SHP77 treated with DMSO at 0.1 percent for 48 hours (cell line): Measurements from ENCODE around the gene VMP1.
"Not testable (repeated sequence)": the region's sequence is repeated elsewhere in the genome, so short reads cannot be mapped to it uniquely, and the experiment has no call there.

Experiments used
- DNase-seq: peaks from one replicate; lab custom pipeline; 2025; lab: John Stamatoyannopoulos, UW

VMP1 gene

DNA sequence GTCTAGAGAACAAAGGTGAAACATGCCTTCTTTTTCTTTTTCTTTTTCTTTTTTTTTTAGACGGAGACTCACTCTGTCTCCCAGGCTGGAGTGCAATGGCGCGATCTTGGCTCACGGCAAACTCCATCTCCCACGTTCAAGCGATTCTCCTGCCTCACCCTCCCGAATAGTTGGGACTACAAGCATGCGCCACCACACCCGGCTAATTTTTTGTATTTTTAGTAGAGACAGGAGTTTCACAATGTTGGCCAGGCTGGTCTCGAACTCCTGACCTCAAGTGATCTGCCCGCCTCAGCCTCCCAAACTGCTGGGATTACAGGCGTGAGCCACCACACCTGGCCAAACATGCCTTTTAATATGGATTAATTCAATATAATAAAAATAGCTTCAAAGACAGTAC lies 47.6 kb downstream of the VMP1 start:
- DNase-seq = not testable (repeated sequence)

DNA sequence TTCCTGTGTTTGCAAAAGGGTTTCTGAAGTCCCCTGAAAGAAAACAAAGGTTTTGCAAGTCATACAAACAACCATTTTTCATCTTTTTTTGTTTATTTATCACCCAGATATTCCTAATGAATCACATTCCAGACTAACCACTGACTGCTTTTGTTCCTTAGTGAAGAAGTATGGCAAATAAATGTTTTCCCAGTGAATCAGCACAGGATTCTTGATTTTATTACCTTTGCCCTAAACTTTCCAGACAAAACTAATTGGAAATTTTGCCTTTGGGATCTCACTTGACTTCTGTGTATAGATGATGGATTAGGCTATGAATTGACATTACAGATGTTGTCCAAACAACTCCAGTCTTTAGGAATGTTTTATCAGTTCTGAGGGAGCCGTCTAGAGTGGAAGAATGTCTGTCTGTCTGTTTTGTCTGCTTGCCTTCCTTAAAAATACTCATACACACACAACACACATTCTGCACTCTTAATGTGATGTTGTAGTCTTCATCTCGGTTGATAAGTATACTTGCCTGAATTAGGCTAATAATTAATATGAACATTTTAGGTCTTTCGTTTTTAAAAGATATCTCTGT lies 48.9 kb downstream of the VMP1 start:
- DNase-seq = no peak

DNA sequence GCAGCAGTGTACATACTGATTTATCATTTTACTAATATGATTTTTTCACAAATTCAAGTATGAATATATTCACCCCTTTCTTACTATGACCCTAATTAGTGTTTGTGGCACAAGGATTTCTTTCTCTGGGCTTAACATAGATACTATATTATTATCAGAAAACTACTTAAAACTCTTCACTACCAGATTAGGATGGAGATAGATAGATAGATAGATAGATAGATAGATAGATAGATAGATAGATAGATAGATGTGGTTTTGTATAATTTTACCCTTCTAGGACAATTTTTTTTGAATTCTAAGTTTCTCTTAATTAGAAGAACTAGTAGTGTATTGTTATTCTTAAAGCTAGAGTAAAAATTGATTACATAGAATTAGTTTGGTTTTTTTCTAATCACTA lies 49.6 kb downstream of the VMP1 start:
- DNase-seq = no peak

- DNase-seq = no peak
Observed at GRCh38 chr17:59757470-59757869, 50.0 kb downstream of the VMP1 start.

DNA sequence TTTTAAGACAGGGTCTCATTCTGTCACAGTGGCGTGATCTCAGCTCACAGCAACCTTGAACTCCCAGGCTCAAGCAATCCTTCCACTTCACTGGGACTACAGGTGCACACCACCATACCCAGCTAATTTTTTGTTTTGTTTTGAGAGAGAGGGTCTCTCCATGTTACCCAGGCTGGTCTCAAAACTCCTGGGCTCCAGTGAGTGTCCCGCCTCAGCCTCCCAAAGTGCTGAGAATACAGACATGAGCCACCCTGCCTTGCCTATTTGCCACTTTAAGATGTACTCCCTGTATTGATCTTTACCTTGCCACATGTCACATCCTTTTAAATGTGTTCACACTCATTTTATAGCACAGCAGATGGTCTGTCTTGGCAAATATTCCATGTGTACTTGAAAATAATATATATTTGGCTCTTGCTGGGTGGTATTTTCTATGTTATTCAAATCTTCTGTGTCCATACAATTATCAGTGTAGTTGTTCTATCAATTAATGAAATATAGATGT lies 50.5 kb downstream of the VMP1 start:
- DNase-seq = no peak

DNA sequence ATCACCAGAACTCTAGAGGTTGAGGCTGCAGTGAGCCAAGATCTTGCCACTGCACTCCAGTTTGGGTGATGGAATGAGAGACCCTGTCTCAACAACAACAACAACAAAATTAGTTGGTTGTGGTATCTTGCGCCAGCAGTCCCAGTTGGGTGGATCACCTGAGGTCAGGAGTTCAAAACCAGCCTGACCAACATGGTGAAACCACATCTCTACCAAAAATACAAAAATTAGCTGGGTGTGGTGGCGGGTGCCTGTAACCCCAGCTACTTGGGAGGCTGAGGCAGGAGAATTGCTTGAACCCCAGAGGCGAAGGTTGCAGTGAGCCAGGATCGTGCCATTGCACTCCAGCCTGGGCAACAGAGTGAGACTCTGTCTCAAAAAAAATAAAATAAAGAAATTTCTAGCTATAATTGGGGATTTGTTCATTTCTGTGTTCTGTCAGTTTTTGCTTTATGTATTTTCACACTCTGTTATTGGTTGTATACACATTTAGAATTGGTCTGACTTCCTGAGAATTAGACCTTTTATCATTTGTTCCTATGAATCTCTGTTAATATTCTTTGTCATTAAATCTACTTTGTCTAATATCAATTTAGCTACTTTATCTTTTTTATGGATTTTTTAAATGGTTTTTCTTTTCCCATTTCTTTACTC lies 51.7 kb downstream of the VMP1 start:
- DNase-seq = not testable (repeated sequence)

- no peak for DNase-seq
Observed at GRCh38 chr17:59760160-59760559, 52.7 kb downstream of the VMP1 start.

GRCh38 chr17:59761385-59762048 lies 54.1 kb downstream of the VMP1 start:
- no peak for DNase-seq

DNA sequence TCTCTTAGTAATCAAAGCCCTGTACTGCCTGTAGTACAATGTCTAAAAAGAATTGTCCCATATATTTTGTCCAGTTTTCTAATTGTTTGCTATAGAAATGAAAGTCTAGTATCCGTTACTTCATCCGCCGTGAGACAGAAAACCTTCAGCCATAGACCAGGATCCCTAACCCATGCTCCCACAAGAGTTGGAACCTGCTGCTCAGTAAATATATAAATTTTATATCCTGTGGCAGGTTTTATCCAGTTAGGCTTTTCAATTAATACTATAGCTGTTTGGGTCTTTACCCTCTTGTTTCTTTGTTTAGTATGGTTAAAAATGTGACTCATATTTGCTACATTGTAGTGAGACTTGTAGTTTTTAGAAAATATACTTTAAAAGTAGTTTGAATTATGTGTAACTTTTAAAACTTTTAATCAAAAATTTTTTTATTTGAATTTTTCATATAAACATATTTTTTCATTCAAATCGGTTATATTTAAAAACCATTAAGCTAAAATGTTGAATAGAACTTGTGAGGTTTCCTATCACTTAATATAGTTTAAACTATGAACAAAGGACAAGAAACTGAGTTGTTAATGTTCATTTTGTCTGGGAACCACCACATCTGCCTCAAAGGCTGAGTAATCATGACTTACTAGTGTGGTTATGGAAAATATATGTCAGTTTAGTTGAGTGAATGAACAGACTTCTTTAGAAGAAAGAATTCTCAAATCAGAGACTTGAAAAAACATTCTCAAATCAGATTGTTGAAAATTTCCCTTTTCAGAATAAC lies 54.8 kb downstream of the VMP1 start:
- no peak for DNase-seq

DNA sequence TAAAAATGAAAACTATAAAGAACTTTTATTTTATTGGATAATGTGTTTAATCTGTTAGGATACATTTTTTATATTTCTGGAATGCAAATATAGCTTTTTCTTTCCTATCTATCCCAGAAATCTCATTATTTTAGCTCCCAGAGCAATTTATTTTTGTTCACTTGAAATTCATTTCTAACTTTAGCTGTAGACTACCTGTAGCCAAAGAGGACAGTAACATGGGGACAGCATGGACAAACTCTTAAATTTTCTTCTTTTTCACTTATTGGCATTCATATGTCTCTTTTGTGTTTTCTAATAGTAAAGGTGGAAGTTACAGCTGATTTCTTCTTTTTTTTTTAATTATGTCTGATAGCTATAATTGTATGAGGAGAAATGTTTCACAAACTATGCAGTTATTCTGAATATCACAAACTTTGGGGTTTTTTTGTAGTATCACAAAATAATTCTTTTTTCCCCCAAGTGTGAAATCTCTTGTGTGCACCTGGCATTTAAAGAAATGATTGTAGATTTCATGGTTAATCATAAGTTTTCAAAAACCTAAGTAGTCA lies 55.4 kb downstream of the VMP1 start:
- DNase-seq = no peak

GRCh38 chr17:59763861-59764260 lies 56.4 kb downstream of the VMP1 start:
- DNase-seq = no peak

- DNase-seq = no peak
Observed at GRCh38 chr17:59764292-59764741, 56.9 kb downstream of the VMP1 start.

- DNase-seq = no peak
Observed at GRCh38 chr17:59765038-59765437, 57.6 kb downstream of the VMP1 start.

GRCh38 chr17:59766491-59766890 lies 59.0 kb downstream of the VMP1 start:
- DNase-seq = no peak

DNA sequence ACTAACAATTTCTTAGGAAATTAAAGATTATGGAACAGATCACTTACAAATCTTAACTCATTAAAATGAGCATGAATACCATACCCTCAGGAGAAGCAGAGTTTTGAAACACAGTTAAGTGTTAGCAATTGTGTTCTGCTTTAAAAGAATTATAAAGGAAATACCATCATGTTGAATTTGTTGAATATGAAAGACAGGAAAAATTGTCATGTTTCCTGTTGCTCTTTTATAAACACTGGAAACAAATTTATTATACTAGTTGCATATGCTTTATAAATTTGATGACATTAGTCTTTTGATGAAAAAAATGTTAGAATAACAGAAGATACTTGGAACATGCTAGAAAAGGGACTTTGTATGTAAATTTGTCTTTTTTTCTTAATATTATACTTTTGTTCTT lies 59.7 kb downstream of the VMP1 start:
- DNase-seq = no peak

- no peak for DNase-seq
Observed at GRCh38 chr17:59769887-59770286, 62.4 kb downstream of the VMP1 start.

- no peak for DNase-seq
Observed at GRCh38 chr17:59771093-59771492, 63.6 kb downstream of the VMP1 start.

GRCh38 chr17:59775786-59776350 lies 68.4 kb downstream of the VMP1 start:
- no peak for DNase-seq

- no peak for DNase-seq
Observed at GRCh38 chr17:59776577-59776976, 69.1 kb downstream of the VMP1 start.

DNA sequence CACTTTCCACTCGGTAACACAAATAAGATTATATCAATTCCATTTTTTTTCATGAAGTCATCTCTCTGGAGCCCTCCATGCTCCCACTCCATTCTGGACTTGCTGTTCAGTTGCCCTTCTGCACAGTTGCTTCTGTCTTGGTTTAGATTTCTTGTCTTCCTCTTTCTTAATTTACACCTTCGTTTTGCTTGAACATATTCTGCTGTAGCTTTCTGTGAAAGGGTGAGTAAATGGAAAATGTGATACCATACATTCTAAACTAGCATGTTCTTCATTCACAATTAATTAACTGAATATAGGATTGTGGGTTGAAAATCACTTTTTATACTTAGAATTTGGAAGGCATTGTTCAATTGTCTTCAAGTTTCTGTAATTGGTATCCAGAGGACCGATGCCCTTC lies 69.6 kb downstream of the VMP1 start:
- no peak for DNase-seq

DNA sequence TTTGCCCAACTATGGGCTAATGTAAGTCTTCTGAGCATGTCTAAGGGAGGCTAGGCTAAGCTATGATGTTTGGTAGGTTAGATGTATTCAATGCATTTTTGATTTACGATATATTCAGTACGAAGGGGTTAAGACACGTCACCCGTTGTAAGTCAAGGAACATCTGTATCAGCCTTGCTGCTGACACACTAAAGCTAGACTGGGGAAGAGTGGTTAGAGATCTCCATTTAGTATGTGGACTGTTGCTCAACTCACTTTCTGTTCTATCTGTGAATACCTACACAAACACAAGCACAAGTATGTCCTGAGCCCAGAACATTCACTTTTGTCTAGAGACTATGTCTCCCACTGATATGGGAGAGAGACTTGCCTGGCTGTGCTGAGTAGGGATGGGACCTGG lies 71.5 kb downstream of the VMP1 start:
- DNase-seq = no peak

- DNase-seq = no peak
Observed at GRCh38 chr17:59779521-59779920, 72.1 kb downstream of the VMP1 start.
